Measurements from ENCODE around the gene GPR143. TPM values are rescaled to one million over a fixed set of nuclear protein-coding genes. Genes with fewer than 3 reads are reported as not detected.

GPR143 gene
- total and polyA plus RNA-seq, 4 donors: 0.77 to 2.7 (median 1.5) TPM

DNA sequence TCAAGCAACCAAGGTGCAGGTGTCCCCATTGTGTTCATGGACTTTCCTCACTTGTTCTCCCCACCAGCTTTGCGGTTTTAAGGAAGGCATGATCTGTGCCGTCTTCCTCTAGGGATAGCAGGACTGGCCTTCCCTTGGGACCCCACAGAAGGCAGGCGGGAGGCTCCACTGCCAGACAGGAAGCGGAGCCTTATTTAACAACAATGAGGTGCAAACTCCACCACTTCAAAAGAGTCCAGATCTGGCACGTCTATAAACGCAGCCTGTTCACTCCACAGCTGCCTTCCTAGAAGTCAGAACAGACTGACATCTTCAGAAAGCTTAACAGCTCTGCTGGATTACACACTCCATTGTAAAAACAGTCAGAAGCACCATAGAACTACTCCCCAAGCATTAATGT is 1.7 kb upstream of the GPR143 start:
- peak; percentile 63 to 82 (median 67) for DNase-seq
- TF ChIP-seq, protein P1, sequence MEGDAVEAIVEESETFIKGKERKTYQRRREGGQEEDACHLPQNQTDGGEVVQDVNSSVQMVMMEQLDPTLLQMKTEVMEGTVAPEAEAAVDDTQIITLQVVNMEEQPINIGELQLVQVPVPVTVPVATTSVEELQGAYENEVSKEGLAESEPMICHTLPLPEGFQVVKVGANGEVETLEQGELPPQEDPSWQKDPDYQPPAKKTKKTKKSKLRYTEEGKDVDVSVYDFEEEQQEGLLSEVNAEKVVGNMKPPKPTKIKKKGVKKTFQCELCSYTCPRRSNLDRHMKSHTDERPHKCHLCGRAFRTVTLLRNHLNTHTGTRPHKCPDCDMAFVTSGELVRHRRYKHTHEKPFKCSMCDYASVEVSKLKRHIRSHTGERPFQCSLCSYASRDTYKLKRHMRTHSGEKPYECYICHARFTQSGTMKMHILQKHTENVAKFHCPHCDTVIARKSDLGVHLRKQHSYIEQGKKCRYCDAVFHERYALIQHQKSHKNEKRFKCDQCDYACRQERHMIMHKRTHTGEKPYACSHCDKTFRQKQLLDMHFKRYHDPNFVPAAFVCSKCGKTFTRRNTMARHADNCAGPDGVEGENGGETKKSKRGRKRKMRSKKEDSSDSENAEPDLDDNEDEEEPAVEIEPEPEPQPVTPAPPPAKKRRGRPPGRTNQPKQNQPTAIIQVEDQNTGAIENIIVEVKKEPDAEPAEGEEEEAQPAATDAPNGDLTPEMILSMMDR (IDR thresholded peaks at IDR 0.05; ENCODE audit: control extremely low read depth, extremely low read depth): no peak
- Histone ChIP-seq H3K27ac (ENCODE audit: low read depth in 1 of 2, low read length in 1 of 2) (no peak overlapping the region), H3K27me3 (ENCODE audit: control insufficient read depth in 3 of 3, insufficient read depth in 3 of 3, low read length in 2 of 3) (peaks cover 9 to 10% (median 10%) of the 10 kb centered on the region in 3 donors), H3K9me3 (ENCODE audit: control insufficient read depth in 4 of 4, insufficient read depth in 3 of 4, low read length in 3 of 4) (peaks cover 0 to 12% (median 0%) of the 10 kb centered on the region in 4 donors), H3K4me1 (ENCODE audit: control insufficient read depth in 5 of 5, insufficient read depth in 5 of 5, low read length in 5 of 5) (peaks cover 0 to 10% (median 0%) of the 10 kb centered on the region in 5 donors), H3K36me3 (ENCODE audit: control insufficient read depth in 4 of 4, insufficient read depth in 4 of 4, low read length in 4 of 4) (no peaks in the 10 kb centered on the region), H3K4me3 (no peak overlapping the region), H3K9ac (ENCODE audit: insufficient read depth in 1 of 2, low read length in 2 of 2) (no peak overlapping the region)
- WGBS, 2 donors: 42 to 47% methylated on average over 6 of the region's 6 CpGs
- no peak for ATAC-seq (ENCODE audit: insufficient read depth, low FRiP score)

DNA sequence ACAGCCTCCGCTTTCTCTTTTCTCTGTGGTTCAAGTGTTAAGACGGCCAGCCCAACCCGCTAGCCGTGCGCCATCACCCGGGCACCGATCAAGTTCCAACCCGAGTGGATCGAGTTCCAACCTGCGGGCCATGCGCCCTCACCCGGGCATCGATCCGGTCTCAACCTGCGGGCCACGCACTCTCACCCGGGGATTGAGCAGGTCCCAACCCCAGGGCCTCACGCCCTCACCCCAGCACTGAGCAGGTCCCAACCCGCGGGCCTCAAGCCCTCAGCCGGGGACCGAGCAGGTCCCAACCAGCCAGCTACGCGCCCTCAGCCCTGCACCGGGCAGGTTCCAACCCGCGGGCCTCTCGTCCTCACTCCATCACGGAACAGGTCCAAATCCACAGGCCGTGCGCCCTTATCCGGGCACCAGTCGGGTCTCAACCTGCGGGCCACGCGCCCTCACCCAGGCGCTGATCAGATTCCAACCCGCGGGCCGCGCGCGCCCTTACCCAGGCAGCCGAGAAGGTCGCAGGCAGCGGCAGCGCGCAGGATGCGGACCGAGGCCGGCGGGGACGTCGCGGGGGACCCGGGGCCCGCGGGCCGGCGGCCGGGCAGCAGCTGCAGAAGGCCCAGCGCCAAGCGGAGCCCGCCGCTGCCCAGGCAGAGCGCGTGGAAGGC is 443 bp downstream of the GPR143 start:
- Histone ChIP-seq H3K9ac (ENCODE audit: insufficient read depth in 1 of 2, low read length in 2 of 2) (no peak overlapping the region), H3K4me1 (ENCODE audit: control insufficient read depth in 5 of 5, insufficient read depth in 5 of 5, low read length in 5 of 5) (peaks cover 0 to 10% (median 0%) of the 10 kb centered on the region in 5 donors), H3K9me3 (ENCODE audit: control insufficient read depth in 4 of 4, insufficient read depth in 3 of 4, low read length in 3 of 4) (peaks cover 0 to 12% (median 0%) of the 10 kb centered on the region in 4 donors), H3K27ac (ENCODE audit: low read depth in 1 of 2, low read length in 1 of 2) (no peak overlapping the region), H3K36me3 (ENCODE audit: control insufficient read depth in 4 of 4, insufficient read depth in 4 of 4, low read length in 4 of 4) (no peaks in the 10 kb centered on the region), H3K27me3 (ENCODE audit: control insufficient read depth in 3 of 3, insufficient read depth in 3 of 3, low read length in 2 of 3) (peaks cover 10% of the 10 kb centered on the region in 3 donors), H3K4me3 (no peak overlapping the region)
- ATAC-seq (ENCODE audit: insufficient read depth, low FRiP score): no peak
- DNase-seq: peak in 1 of 3 donors; percentile 4
- TF ChIP-seq, protein P1 (IDR thresholded peaks at IDR 0.05; ENCODE audit: control extremely low read depth, extremely low read depth): no peak
- 14 to 27% methylated on average over 38 to 67 of the region's 67 CpGs for WGBS, 2 donors

DNA sequence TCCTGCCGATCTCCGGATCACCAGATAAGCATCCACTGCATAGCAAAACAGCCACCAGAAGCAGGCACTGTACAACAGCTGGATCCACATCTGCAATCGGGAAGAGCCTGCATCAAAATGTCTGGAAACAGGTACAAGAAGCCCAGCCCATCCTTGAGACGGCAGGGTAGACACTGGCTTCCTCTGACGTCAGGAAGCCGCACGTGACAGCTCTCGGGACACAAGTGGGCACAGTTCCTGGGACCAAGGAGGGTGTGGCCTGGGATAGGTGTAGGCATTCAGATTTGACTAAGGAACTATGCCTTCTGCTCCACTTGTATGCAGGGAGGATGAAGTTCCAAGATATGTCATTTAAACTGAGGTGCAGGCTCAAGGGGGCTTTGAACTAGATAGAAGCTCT is 6.3 kb downstream of the GPR143 start:
- H3K9me3 ChIP-seq (ENCODE audit: control insufficient read depth in 4 of 4, insufficient read depth in 3 of 4, low read length in 3 of 4): peaks cover 0 to 5% (median 0%) of the 10 kb centered on the region in 4 donors
- no peak for ATAC-seq (ENCODE audit: insufficient read depth, low FRiP score)

More for the DNA sequence above, 6.3 kb downstream of the GPR143 start:
- DNase-seq: no peak
- WGBS, 2 donors: 68 to 85% methylated on average over 8 of the region's 8 CpGs
- Histone ChIP-seq H3K4me1 (ENCODE audit: control insufficient read depth in 5 of 5, insufficient read depth in 5 of 5, low read length in 5 of 5) (peaks cover 0 to 1% (median 0%) of the 10 kb centered on the region in 5 donors), H3K27me3 (ENCODE audit: control insufficient read depth in 3 of 3, insufficient read depth in 3 of 3, low read length in 2 of 3) (peaks cover 0 to 10% (median 0%) of the 10 kb centered on the region in 3 donors), H3K36me3 (ENCODE audit: control insufficient read depth in 4 of 4, insufficient read depth in 4 of 4, low read length in 4 of 4) (no peaks in the 10 kb centered on the region), H3K4me3 (no peak overlapping the region), H3K9ac (ENCODE audit: insufficient read depth in 1 of 2, low read length in 2 of 2) (no peak overlapping the region), H3K27ac (ENCODE audit: low read depth in 1 of 2, low read length in 1 of 2) (no peak overlapping the region)
- TF ChIP-seq, protein P1 (IDR thresholded peaks at IDR 0.05; ENCODE audit: control extremely low read depth, extremely low read depth): no peak

All from lung (tissue), 12 donors.